Measurements from ENCODE around the gene MEGF9. TPM values are rescaled to one million over a fixed set of nuclear protein-coding genes. Genes with fewer than 3 reads are reported as not detected.

Gene MEGF9
- total RNA-seq, 1 experiment from 2014 or later: 8.3 TPM

GRCh38 chr9:120627073-120627472 lies 87.2 kb downstream of the MEGF9 start (continued):
- no peak for TF ChIP-seq CTCF (IDR thresholded peaks at IDR 0.05 in 2 of 3, conservative IDR thresholded peaks at IDR 0.05 in 1 of 3; ENCODE audit: borderline replicate concordance in 1 of 3, insufficient read depth in 1 of 3, low read depth in 2 of 3, low read length in 2 of 3)
- TF ChIP-seq POLR2AphosphoS5 (IDR thresholded peaks at IDR 0.05; ENCODE audit: low read depth, low read length): no peak

- CTCF ChIA-PET: no interaction called here
- Histone ChIP-seq H3K9me3 (ENCODE audit: control insufficient read depth in 1 of 2, insufficient read depth in 1 of 2, low read depth in 1 of 2, low read length in 2 of 2) (no peaks in the 10 kb centered on the region), H3K4me2 (ENCODE audit: low read length) (no peak overlapping the region), H3K4me3 (replicated peaks in 1 of 2; ENCODE audit: low read depth in 1 of 2, low read length in 2 of 2) (no peak overlapping the region), H4K20me1 (ENCODE audit: insufficient read depth) (no peaks in the 10 kb centered on the region), H3K27me3 (ENCODE audit: insufficient read depth, low read length) (no peaks in the 10 kb centered on the region), H2AFZ (ENCODE audit: low read depth, low read length, poor library complexity, severe bottlenecking) (no peak overlapping the region), H3K27ac (ENCODE audit: low read depth, low read length) (no peak overlapping the region), H3K4me1 (ENCODE audit: control insufficient read depth in 1 of 2, insufficient read depth in 2 of 2, low read length in 2 of 2) (peaks cover 0 to 17% of the 10 kb centered on the region in 2 experiments; a peak in 2 of 4 replicates), H3K36me3 (ENCODE audit: control insufficient read depth in 1 of 2, insufficient read depth in 2 of 2, low read length in 2 of 2) (no peaks in the 10 kb centered on the region), H3K79me2 (ENCODE audit: insufficient read depth, low read length) (no peaks in the 10 kb centered on the region), H3K9me2 (ENCODE audit: insufficient read depth) (no peaks in the 10 kb centered on the region), H3K9ac (ENCODE audit: low read length) (no peak overlapping the region)
- TF ChIP-seq SP1 (IDR thresholded peaks at IDR 0.05; ENCODE audit: low read depth) (no peak), EZH2phosphoT487 (IDR thresholded peaks at IDR 0.05; ENCODE audit: borderline replicate concordance) (no peak), EGR1 (IDR thresholded peaks at IDR 0.05; ENCODE audit: low read depth) (no peak), CTCF (IDR thresholded peaks at IDR 0.05 in 2 of 3, conservative IDR thresholded peaks at IDR 0.05 in 1 of 3; ENCODE audit: borderline replicate concordance in 1 of 3, insufficient read depth in 1 of 3, low read depth in 2 of 3, low read length in 2 of 3) (no peak), SIN3A (IDR thresholded peaks at IDR 0.05; ENCODE audit: low read depth) (no peak)
- no TSS peak for BruUV-seq (replicated peaks)
- ATAC-seq: no peak
- POLR2A ChIA-PET: interaction anchor here (0.6 kb wide), 1 partner anchor 14 kb away, joined by 3 read pairs; no protein-coding TSS in a partner anchor
- DNase-seq (ENCODE audit: low read depth, low spot score): no peak
- RAD21 ChIA-PET (ENCODE audit: low non-redundant PET in 1 of 2, low total read pairs in 2 of 2, uncharacterized antibody in 2 of 2, unreplicated experiment in 2 of 2): no interaction called here
- intact Hi-C loops (cut with micrococcal nuclease): loop anchor here (10.0 kb wide), 1 partner anchor 428 kb away; the partner anchor contains the start of gene C5
Measured at GRCh38 chr9:120626512-120626911, 87.8 kb downstream of the MEGF9 start.
